ENCODE measurements around the gene OS9. TPM values are rescaled to one million over a fixed set of nuclear protein-coding genes. Genes with fewer than 3 reads are reported as not detected.
"Not testable (repeated sequence)": the region's sequence is repeated elsewhere in the genome, so short reads cannot be mapped to it uniquely, and the experiment has no call there.

The OS9 gene, protein sequence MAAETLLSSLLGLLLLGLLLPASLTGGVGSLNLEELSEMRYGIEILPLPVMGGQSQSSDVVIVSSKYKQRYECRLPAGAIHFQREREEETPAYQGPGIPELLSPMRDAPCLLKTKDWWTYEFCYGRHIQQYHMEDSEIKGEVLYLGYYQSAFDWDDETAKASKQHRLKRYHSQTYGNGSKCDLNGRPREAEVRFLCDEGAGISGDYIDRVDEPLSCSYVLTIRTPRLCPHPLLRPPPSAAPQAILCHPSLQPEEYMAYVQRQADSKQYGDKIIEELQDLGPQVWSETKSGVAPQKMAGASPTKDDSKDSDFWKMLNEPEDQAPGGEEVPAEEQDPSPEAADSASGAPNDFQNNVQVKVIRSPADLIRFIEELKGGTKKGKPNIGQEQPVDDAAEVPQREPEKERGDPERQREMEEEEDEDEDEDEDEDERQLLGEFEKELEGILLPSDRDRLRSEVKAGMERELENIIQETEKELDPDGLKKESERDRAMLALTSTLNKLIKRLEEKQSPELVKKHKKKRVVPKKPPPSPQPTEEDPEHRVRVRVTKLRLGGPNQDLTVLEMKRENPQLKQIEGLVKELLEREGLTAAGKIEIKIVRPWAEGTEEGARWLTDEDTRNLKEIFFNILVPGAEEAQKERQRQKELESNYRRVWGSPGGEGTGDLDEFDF
- total RNA-seq: 99.6 and 100.0 TPM in 2 replicates

DNA sequence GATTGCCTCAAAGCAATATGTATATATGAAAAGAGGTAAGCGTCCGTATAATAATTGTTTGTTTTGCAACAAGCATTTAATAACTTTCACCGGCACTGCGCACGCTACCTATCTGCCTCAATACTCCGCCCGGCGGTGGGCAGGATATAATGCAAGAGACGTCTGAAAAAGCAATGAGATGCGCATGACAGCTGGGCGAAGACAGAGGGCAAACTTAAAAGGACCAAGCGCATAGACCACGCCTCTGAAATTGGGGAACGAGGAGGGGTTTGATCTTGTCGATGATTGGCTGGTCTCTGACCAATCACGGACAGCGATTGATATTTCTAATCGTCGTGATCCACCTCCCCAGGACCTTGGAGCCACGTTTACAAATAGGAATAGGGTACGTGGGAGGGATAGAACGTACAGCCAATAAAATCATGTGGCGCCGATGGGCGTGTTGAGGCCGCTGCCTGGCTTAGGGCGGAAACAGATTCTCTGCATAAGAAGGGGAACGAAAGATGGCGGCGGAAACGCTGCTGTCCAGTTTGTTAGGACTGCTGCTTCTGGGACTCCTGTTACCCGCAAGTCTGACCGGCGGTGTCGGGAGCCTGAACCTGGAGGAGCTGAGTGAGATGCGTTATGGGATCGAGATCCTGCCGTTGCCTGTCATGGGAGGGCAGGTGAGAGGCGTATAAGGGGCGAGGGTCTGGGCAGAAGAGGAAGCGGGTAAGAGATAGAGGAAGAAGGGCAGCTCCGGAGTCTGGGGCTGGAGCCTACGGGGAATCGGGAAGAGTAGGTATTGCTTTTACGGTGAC lies at the start of gene OS9:
Gene OS9, plus strand, starts transcription at position 474 of the 800 bp plus-strand sequence. Its CDS starts 30 bp downstream, at position 504.
- H3K27ac Mint-ChIP-seq: no peak within 1 kb of the TSS
- intact Hi-C loops (cut with micrococcal nuclease): loop anchor here (1.0 to 5.0 kb wide), 9 partner anchors 48 to 242 kb away; partner anchors contain the start of genes ARHGAP9, B4GALNT1, DCTN2 and MBD6
- no peaks in the 10 kb centered on the region for H3K9me3 Mint-ChIP-seq
- peaks cover 19% of the 10 kb centered on the region for H3K27me3 Mint-ChIP-seq (ENCODE audit: insufficient read depth)
- peak; percentile 95 for DNase-seq (ENCODE audit: low spot score)
- peaks cover 22% of the 10 kb centered on the region for H3K36me3 Mint-ChIP-seq (ENCODE audit: low read depth)
- H3K4me3 Mint-ChIP-seq: no peak within 1 kb of the TSS
- no peaks in the 10 kb centered on the region for H3K4me1 Mint-ChIP-seq (ENCODE audit: low read depth)

DNA sequence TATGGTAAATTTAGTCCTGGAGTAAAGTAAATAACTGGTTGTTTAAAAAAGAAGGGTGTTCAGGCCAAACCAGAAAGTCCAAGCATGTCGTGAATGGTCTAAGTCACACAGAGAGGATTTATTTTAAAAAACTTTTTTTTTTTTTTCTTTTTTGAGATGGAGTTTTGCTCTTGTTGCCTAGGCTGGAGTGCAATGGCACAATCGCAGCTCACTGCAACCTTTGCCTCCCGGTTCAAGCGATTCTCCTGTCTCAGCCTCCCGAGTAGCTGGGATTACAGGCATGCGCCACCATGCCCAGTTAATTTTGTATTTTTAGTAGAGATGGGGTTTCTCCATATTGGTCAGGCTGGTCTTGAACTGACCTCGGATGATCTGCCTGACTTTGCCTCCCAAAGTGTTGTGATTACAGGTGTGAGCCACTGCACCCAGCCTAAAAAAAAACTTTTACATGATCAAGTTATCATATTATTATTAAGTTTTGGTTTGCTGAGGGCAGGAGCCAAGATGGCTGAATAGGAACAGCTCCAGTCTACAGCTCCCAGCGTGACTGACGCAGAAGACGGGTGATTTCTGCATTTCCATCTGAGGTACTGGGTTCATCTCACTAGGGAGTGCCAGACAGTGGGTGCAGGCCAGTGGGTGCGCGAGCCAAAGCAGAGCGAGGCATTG lies 47.8 kb upstream of the OS9 start:
- H3K4me1 Mint-ChIP-seq (ENCODE audit: low read depth); intact Hi-C loops (cut with micrococcal nuclease); H3K4me3 Mint-ChIP-seq; H3K27me3 Mint-ChIP-seq (ENCODE audit: insufficient read depth); DNase-seq (ENCODE audit: low spot score); H3K27ac Mint-ChIP-seq; H3K36me3 Mint-ChIP-seq (ENCODE audit: low read depth); H3K9me3 Mint-ChIP-seq: not testable (repeated sequence)

DNA sequence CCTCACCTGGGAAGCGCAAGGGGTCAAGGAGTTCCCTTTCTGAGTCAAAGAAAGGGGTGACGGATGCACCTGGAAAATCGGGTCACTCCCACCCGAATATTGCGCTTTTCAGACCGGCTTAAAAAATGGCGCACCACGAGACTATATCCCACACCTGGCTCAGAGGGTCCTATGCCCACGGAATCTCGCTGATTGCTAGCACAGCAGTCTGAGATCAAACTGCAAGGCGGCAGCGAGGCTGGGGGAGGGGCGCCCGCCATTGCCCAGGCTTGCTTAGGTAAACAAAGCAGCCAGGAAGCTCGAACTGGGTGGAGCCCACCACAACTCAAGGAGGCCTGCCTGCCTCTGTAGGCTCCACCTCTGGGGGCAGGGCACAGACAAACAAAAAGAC lies 47.3 kb upstream of the OS9 start:
- H3K4me3 Mint-ChIP-seq; H3K4me1 Mint-ChIP-seq (ENCODE audit: low read depth); H3K27ac Mint-ChIP-seq; H3K27me3 Mint-ChIP-seq (ENCODE audit: insufficient read depth); H3K9me3 Mint-ChIP-seq; intact Hi-C loops (cut with micrococcal nuclease); H3K36me3 Mint-ChIP-seq (ENCODE audit: low read depth); DNase-seq (ENCODE audit: low spot score): not testable (repeated sequence)

DNA sequence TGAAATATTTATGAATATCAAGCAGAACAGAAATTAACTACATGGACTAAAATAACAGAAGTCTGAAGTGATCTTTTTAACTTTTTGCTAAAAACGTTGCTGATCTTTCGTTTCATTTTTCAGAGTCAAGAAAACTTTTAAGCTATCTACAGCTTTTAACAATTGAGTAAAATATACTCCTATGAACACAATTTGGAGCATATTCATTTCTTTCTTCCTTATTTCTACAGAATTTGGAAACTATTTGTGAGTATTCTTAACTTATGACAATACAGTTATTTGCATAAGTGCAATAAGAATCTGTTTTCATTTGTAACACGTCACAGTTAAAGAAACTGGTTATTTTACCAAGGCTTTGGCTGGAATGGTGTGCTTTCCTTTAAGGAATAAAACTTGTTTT lies 39.9 kb upstream of the OS9 start:
- no peak overlapping the region for H3K27ac Mint-ChIP-seq

DNA sequence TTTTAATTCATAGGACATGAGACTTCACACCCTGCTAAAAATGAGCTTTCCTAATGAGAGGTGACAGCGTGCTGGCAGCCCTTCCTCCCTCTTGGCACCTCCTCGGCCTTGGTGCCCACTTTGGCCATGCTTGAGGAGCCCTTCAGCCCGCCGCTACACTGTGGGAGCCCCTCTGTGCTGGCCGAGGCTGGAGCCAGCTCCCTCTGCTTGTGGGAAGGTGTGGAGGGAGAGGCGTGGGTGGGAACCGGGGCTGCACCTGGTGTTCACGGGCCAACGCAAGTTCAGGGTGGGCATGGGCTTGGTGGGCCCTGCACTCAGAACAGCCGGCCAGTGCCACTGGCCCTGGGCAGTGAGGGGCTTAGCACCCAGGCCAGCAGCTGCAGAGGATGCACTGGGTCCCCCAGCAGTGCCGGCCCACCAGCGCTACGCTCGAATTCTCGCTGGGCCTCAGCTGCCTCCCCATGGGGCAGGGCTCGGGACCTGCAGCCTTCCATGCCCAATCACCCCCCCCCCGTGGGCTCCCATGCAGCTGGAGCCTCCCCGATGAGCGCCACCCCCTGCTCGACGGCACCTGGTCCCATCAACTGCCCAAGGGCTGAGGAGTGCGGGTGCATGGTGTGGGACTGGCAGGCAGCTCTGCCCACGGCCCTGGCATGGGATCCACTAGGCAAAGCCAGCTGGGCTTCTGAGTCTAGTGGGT lies 38.2 kb upstream of the OS9 start:
- DNase-seq (ENCODE audit: low spot score): no peak
- Mint-ChIP-seq H3K27me3 (ENCODE audit: insufficient read depth) (peaks cover 2% of the 10 kb centered on the region), H3K4me1 (ENCODE audit: low read depth) (no peaks in the 10 kb centered on the region), H3K9me3 (peaks cover 13% of the 10 kb centered on the region), H3K27ac (no peak overlapping the region), H3K36me3 (ENCODE audit: low read depth) (no peaks in the 10 kb centered on the region), H3K4me3 (no peak overlapping the region)
- intact Hi-C loops (cut with micrococcal nuclease): no loop called here

More for the DNA sequence above, 39.9 kb upstream of the OS9 start:
- Mint-ChIP-seq H3K27me3 (ENCODE audit: insufficient read depth) (no peaks in the 10 kb centered on the region), H3K9me3 (peaks cover 12% of the 10 kb centered on the region), H3K4me1 (ENCODE audit: low read depth) (no peaks in the 10 kb centered on the region), H3K36me3 (ENCODE audit: low read depth) (no peaks in the 10 kb centered on the region), H3K4me3 (no peak overlapping the region)
- no peak for DNase-seq (ENCODE audit: low spot score)
- intact Hi-C loops (cut with micrococcal nuclease): no loop called here

DNA sequence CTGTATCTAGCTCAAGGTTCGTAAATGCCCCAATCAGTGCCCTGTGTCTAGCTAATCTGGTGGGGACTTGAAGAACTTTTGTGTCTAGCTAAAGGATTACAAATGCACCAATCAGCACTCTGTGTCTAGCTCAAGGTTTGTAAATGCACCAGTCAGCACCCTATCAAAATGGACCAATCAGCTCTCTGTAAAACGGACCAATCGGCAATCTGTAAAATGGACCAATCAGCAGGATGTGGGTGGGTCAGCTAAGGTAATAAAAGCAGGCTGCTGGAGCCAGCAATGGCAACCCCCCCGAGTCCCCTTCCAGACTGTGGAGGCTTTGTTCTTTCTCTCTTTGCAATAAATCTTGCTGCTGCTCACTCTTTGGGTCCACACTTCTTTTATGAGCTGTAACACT lies 37.5 kb upstream of the OS9 start:
- intact Hi-C loops (cut with micrococcal nuclease); H3K4me1 Mint-ChIP-seq (ENCODE audit: low read depth); H3K27me3 Mint-ChIP-seq (ENCODE audit: insufficient read depth); DNase-seq (ENCODE audit: low spot score); H3K36me3 Mint-ChIP-seq (ENCODE audit: low read depth); H3K27ac Mint-ChIP-seq; H3K4me3 Mint-ChIP-seq: not testable (repeated sequence)
- peaks cover 19% of the 10 kb centered on the region for H3K9me3 Mint-ChIP-seq

DNA sequence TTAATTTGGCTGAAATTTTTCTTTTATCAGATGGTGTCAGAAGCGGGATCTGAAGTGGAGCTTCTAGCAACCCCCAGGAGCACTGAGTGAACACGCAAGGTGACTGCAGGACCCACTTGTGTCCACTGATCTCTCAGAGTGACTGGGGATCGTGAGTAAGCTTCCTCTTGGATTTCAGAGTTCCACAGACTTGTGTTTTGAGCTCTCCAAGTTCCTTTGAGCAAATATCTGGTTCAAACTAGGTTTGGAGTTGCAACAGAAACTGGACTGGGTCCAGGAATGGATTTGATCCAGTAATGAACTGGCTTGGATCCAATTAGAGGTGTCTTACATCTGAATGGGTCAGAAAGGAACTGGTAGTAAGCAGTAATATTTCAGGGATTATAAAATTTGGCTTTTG lies 36.2 kb upstream of the OS9 start:
- H3K9me3 Mint-ChIP-seq: peaks cover 21% of the 10 kb centered on the region
- H3K27ac Mint-ChIP-seq: no peak overlapping the region
- no peaks in the 10 kb centered on the region for H3K4me1 Mint-ChIP-seq (ENCODE audit: low read depth)
- no peak overlapping the region for H3K4me3 Mint-ChIP-seq
- peaks cover 2% of the 10 kb centered on the region for H3K27me3 Mint-ChIP-seq (ENCODE audit: insufficient read depth)
- H3K36me3 Mint-ChIP-seq (ENCODE audit: low read depth): no peaks in the 10 kb centered on the region
- DNase-seq (ENCODE audit: low spot score): no peak
- intact Hi-C loops (cut with micrococcal nuclease): no loop called here

DNA sequence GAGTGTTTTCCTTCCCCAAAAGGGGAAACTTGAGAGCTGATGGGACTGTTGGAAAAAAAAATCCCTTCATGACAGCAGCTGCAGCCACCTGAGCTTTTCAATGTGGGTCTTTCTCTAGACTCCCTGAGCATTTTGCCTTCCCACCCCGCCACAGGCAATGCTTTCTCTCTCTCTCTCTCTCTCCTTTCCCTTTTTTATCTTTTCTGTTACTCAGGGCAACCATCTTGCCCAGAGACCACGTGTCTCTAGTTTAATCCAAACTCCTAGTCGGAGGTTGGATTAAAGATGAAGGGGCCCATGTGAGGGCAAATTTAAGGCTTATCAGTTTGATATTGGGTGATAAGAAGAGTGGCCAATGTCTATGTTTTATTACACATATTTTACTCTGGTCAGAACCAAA lies 35.0 kb upstream of the OS9 start:
- H3K4me1 Mint-ChIP-seq (ENCODE audit: low read depth): no peaks in the 10 kb centered on the region
- no peak overlapping the region for H3K4me3 Mint-ChIP-seq
- H3K9me3 Mint-ChIP-seq: peaks cover 18% of the 10 kb centered on the region
- H3K27ac Mint-ChIP-seq: no peak overlapping the region
- no peak for DNase-seq (ENCODE audit: low spot score)
- peaks cover 2% of the 10 kb centered on the region for H3K27me3 Mint-ChIP-seq (ENCODE audit: insufficient read depth)
- intact Hi-C loops (cut with micrococcal nuclease): no loop called here
- H3K36me3 Mint-ChIP-seq (ENCODE audit: low read depth): no peaks in the 10 kb centered on the region

DNA sequence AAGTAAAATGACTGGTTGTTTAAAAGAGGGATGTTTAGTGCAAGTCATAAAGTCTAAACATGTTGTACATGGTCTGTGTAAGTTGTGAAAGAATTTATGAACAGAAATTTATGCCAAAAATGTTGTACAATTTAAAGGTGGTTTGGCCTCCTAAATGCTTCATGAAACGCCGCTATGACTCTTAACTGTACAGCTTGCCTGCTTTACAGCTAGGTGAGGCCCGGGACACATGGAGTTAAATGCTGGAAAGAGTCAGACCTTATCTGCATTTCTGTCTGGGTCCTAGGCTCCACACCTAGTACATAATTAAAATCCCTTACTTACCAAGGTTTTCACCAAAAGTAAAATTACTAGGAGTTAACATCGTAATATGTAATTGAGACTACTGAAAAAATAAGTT lies 32.6 kb upstream of the OS9 start:
- intact Hi-C loops (cut with micrococcal nuclease): no loop called here
- Mint-ChIP-seq H3K9me3 (peaks cover 13% of the 10 kb centered on the region), H3K27ac (no peak overlapping the region), H3K4me1 (ENCODE audit: low read depth) (no peaks in the 10 kb centered on the region), H3K27me3 (ENCODE audit: insufficient read depth) (peaks cover 2% of the 10 kb centered on the region), H3K36me3 (ENCODE audit: low read depth) (no peaks in the 10 kb centered on the region), H3K4me3 (no peak overlapping the region)
- DNase-seq (ENCODE audit: low spot score): no peak

DNA sequence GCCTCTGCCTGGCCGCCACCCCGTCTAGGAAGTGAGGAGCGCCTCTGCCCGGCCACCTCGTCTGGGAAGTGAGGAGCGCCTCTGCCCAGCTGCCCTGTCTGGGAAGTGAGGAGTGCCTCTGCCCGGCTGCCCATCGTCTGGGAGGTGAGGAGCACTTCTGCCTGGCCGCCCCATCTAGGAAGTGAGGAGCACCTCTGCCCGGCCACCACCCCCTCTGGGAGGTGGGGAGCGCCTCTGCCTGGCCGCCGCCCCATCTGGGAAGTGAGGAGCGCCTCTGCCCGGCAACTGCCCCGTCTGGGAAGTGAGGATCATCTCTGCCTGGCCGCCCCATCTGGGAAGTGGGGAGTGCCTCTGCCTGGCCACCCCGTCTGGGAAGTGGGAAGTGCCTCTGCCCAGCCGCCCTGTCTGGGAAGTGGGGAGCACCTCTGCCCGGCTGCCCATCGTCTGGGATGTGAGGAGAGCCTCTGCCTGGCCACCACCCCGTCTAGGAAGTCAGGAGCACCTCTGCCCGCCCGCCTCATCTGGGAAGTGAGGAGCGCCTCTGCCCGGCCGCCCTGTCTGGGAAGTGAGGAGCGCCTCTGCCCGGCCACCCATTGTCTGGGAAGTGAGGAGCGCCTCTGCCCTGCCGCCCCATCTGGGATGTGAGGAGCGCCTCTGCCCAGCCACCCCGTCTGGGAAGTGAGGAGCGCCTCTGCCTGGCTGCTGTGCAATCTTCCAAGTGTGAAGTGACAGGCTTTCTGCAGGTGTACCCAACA lies 28.7 kb upstream of the OS9 start:
- H3K27ac Mint-ChIP-seq; DNase-seq (ENCODE audit: low spot score); H3K9me3 Mint-ChIP-seq; H3K36me3 Mint-ChIP-seq (ENCODE audit: low read depth); H3K4me3 Mint-ChIP-seq; intact Hi-C loops (cut with micrococcal nuclease); H3K4me1 Mint-ChIP-seq (ENCODE audit: low read depth); H3K27me3 Mint-ChIP-seq (ENCODE audit: insufficient read depth): not testable (repeated sequence)

DNA sequence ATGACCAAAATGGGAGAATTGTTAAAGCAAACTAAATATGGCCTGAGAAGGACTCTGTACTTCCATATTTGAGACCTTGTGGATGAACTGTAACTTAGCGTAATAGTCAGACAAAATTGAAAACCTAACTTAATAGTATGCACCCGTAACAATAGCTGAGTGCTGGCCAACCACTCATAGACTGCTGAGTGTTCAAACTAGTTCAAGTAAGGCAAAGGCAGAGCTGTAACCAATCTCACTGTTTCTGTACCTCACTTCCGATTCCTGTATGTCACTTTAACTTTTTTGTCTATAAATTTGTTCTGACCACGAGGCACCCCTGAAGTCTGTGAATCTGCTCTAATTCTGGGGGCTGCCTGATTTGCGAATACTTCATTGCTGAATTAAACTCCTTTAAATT lies 27.0 kb upstream of the OS9 start:
- Mint-ChIP-seq H3K4me1 (ENCODE audit: low read depth) (no peaks in the 10 kb centered on the region), H3K27ac (no peak overlapping the region), H3K27me3 (ENCODE audit: insufficient read depth) (peaks cover 3% of the 10 kb centered on the region), H3K36me3 (ENCODE audit: low read depth) (no peaks in the 10 kb centered on the region), H3K9me3 (no peaks in the 10 kb centered on the region), H3K4me3 (no peak overlapping the region)
- intact Hi-C loops (cut with micrococcal nuclease): no loop called here
- no peak for DNase-seq (ENCODE audit: low spot score)

DNA sequence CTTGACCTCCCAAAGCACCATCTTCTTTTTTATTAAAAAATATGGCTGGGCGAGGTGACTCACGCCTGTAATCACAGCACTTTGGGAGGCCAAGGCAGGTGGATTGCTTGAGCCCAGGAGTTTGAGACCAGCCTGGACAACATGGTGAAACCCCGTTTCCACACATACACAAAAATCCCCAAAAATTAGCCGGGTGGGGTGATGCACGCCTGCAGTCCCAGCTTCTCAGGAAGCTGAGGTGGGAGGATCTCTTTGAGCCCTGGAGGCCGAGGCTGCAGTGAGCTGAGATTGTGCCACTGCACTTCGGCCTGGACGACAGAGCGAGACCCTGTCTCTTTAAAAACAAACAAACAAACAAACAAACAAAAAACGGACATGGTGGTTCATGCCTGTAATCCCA lies 24.2 kb upstream of the OS9 start:
- H3K4me3 Mint-ChIP-seq; H3K27me3 Mint-ChIP-seq (ENCODE audit: insufficient read depth); H3K36me3 Mint-ChIP-seq (ENCODE audit: low read depth): not testable (repeated sequence)

More for the DNA sequence above, 24.2 kb upstream of the OS9 start:
- H3K27ac Mint-ChIP-seq; intact Hi-C loops (cut with micrococcal nuclease); DNase-seq (ENCODE audit: low spot score); H3K9me3 Mint-ChIP-seq; H3K4me1 Mint-ChIP-seq (ENCODE audit: low read depth): not testable (repeated sequence)

Data from activated T-helper 1 cell treated with anti-CD3 and anti-CD28 coated beads, Interleukin-12 subunit alpha, Interleukin-12 subunit beta, Interleukin-2, Interleukin-4 antibody, amounts not matched to agents 30 ng/mL and 10 ng/mL and 1 ng/mL, durations not matched to agents 14 hours and 24 hours and 36 hours (primary cell).